ENCODE measurements around the gene CACNG5.

The CACNG5 gene

GRCh38 chr17:66830451-66830850, 4.5 kb upstream of the CACNG5 start:
- H3K27ac ChIP-seq, result no peak overlapping the region
- no peak overlapping the region for H3K4me3 ChIP-seq
- peaks cover 0 to 7% (median 0%) of the 10 kb centered on the region in 4 donors for H3K4me1 ChIP-seq
- H3K27me3 ChIP-seq, result peaks cover 0 to 33% of the 10 kb centered on the region in 2 donors
- peak in 1 of 2 donors; percentile 11 for DNase-seq
- TF ChIP-seq, protein P1, sequence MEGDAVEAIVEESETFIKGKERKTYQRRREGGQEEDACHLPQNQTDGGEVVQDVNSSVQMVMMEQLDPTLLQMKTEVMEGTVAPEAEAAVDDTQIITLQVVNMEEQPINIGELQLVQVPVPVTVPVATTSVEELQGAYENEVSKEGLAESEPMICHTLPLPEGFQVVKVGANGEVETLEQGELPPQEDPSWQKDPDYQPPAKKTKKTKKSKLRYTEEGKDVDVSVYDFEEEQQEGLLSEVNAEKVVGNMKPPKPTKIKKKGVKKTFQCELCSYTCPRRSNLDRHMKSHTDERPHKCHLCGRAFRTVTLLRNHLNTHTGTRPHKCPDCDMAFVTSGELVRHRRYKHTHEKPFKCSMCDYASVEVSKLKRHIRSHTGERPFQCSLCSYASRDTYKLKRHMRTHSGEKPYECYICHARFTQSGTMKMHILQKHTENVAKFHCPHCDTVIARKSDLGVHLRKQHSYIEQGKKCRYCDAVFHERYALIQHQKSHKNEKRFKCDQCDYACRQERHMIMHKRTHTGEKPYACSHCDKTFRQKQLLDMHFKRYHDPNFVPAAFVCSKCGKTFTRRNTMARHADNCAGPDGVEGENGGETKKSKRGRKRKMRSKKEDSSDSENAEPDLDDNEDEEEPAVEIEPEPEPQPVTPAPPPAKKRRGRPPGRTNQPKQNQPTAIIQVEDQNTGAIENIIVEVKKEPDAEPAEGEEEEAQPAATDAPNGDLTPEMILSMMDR (IDR thresholded peaks at IDR 0.05), result no peak
- peaks cover 0 to 3% (median 0%) of the 10 kb centered on the region in 3 donors for H3K9me3 ChIP-seq
- no peaks in the 10 kb centered on the region for H3K36me3 ChIP-seq
- intact Hi-C loops (cut with DNase I; ENCODE audit: low total_unique reads), result no loop called here

DNA sequence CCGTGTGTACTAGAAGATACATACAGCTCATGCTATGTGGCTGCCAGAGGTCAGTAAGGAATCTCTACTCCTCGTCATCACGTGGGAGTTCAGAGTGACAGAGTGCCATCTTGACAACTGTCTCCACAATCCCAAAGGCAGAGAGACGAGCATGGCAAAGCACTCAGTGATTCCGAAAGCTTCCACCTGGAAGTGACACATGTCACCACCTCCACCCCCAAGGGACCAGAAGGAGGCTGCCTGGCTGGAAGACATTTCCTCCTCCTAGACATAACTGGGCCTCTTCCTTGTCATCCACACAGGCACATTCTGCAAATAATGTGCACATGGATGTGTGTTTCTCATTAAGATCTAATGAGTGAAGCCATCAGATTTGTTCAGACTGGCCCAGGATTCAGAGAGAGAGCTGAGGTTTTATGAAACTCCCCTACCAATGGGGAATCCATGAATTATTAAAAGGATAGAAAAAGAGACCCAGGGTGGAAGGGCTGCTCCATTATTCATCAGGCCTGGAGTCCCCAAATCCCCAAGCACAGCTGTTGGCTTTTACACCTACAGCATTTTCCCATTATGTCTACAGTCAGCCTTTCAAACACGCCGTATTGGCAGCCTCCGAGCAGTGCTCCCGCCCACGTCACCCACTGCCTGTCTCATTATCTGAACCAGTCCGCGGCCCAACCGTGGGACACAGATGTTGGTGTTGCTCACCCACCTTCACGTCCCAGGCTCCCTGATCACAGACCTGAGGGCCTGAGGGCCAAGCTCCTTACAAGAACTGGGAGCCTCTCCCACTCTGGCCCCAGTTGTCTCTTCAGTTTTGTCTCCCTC, 3.3 kb upstream of the CACNG5 start:
- Histone ChIP-seq H3K36me3 (no peaks in the 10 kb centered on the region), H3K27me3 (peaks cover 0 to 44% of the 10 kb centered on the region in 2 donors), H3K27ac (no peak overlapping the region), H3K4me1 (peaks cover 0 to 7% (median 0%) of the 10 kb centered on the region in 4 donors), H3K4me3 (no peak overlapping the region), H3K9me3 (no peaks in the 10 kb centered on the region)
- intact Hi-C loops (cut with DNase I; ENCODE audit: low total_unique reads), result no loop called here
- DNase-seq, result peak in 1 of 2 donors; percentile 43
- TF ChIP-seq, protein P1 (IDR thresholded peaks at IDR 0.05), result no peak

- Histone ChIP-seq H3K4me3 (no peak overlapping the region), H3K9me3 (no peaks in the 10 kb centered on the region), H3K27ac (no peak overlapping the region), H3K36me3 (no peaks in the 10 kb centered on the region), H3K4me1 (peaks cover 0 to 7% (median 0%) of the 10 kb centered on the region in 4 donors), H3K27me3 (peaks cover 0 to 49% of the 10 kb centered on the region in 2 donors)
- peak in 1 of 2 donors; percentile 28 for DNase-seq
- TF ChIP-seq, protein P1 (IDR thresholded peaks at IDR 0.05), result no peak
- intact Hi-C loops (cut with DNase I; ENCODE audit: low total_unique reads), result no loop called here
Measured at GRCh38 chr17:66833201-66833600, 1.7 kb upstream of the CACNG5 start.

GRCh38 chr17:66834426-66834918, 445 bp upstream of the CACNG5 start:
- intact Hi-C loops (cut with DNase I; ENCODE audit: low total_unique reads), result no loop called here
- Histone ChIP-seq H3K36me3 (no peaks in the 10 kb centered on the region), H3K27ac (no peak overlapping the region), H3K27me3 (peaks cover 0 to 51% of the 10 kb centered on the region in 2 donors), H3K9me3 (no peaks in the 10 kb centered on the region), H3K4me1 (peaks cover 0 to 5% (median 0%) of the 10 kb centered on the region in 4 donors), H3K4me3 (no peak overlapping the region)
- TF ChIP-seq, protein P1 (IDR thresholded peaks at IDR 0.05), result no peak
- DNase-seq, result no peak

DNA sequence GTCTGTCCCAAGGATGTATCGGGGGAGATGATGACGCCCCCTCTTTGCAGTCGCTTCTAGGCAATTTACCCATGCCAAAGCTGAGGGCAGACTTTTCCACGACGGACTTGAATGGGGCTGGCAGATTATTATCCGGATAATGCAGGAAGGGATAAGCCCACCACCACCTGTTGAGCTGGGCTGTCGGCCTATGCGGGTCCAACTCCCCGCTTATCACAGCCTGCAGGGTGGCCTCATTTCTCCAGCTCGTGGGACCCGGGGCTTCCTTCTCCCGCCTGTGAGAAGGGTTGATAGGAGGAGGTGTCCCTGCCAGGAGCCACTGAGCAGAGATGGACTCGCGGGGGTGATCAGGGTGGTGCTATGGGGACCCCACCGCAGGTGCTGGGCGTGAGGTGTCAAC, 559 bp downstream of the CACNG5 start:
- Histone ChIP-seq H3K36me3 (no peaks in the 10 kb centered on the region), H3K4me1 (peaks cover 0 to 3% (median 0%) of the 10 kb centered on the region in 4 donors), H3K9me3 (no peaks in the 10 kb centered on the region), H3K27ac (no peak overlapping the region), H3K27me3 (peaks cover 0 to 59% of the 10 kb centered on the region in 2 donors), H3K4me3 (no peak overlapping the region)
- DNase-seq, result peak in 1 of 2 donors; percentile 54
- intact Hi-C loops (cut with DNase I; ENCODE audit: low total_unique reads), result no loop called here
- TF ChIP-seq, protein P1 (IDR thresholded peaks at IDR 0.05), result no peak
